Measurements from ENCODE around the gene DNAH10.
"Not testable (repeated sequence)": the region's sequence is repeated elsewhere in the genome, so short reads cannot be mapped to it uniquely, and the experiment has no call there.

Gene DNAH10

GRCh38 chr12:123936471-123936870 lies 174.4 kb downstream of the DNAH10 start:
- no peak for DNase-seq (ENCODE audit: low spot score)

GRCh38 chr12:123936956-123937706 lies 175.0 kb downstream of the DNAH10 start:
- DNase-seq (ENCODE audit: low spot score), result no peak

- no peak for DNase-seq (ENCODE audit: low spot score)
Measured at GRCh38 chr12:123937707-123938591, 175.8 kb downstream of the DNAH10 start.

- DNase-seq (ENCODE audit: low spot score), result no peak
Measured at GRCh38 chr12:123938679-123939480, 176.8 kb downstream of the DNAH10 start.

GRCh38 chr12:123939716-123940626 lies 177.9 kb downstream of the DNAH10 start:
- no peak for DNase-seq (ENCODE audit: low spot score)

GRCh38 chr12:123940627-123940966 lies 178.5 kb downstream of the DNAH10 start:
- DNase-seq (ENCODE audit: low spot score), result no peak

- DNase-seq (ENCODE audit: low spot score), result no peak
Measured at GRCh38 chr12:123941000-123941399, 178.9 kb downstream of the DNAH10 start.

- no peak for DNase-seq (ENCODE audit: low spot score)
Measured at GRCh38 chr12:123941624-123942237, 179.6 kb downstream of the DNAH10 start.

- no peak for DNase-seq (ENCODE audit: low spot score)
Measured at GRCh38 chr12:123942238-123942653, 180.1 kb downstream of the DNAH10 start.

GRCh38 chr12:123942911-123943648 lies 181.0 kb downstream of the DNAH10 start:
- DNase-seq (ENCODE audit: low spot score), result peak; percentile 66

GRCh38 chr12:123943816-123944215 lies 181.7 kb downstream of the DNAH10 start:
- DNase-seq (ENCODE audit: low spot score), result peak; percentile 50

- no peak for DNase-seq (ENCODE audit: low spot score)
Measured at GRCh38 chr12:123944696-123945095, 182.6 kb downstream of the DNAH10 start.

GRCh38 chr12:123945287-123946151 lies 183.4 kb downstream of the DNAH10 start:
- DNase-seq (ENCODE audit: low spot score), result no peak

GRCh38 chr12:123946152-123946515 lies 184.0 kb downstream of the DNAH10 start:
- DNase-seq (ENCODE audit: low spot score), result no peak

- not testable (repeated sequence) for DNase-seq (ENCODE audit: low spot score)
Measured at GRCh38 chr12:123946516-123947505, 184.7 kb downstream of the DNAH10 start.

- not testable (repeated sequence) for DNase-seq (ENCODE audit: low spot score)
Measured at GRCh38 chr12:123947531-123947930, 185.4 kb downstream of the DNAH10 start.

GRCh38 chr12:123948401-123948795 lies 186.3 kb downstream of the DNAH10 start:
- no peak for DNase-seq (ENCODE audit: low spot score)

Measured in D341Med (cell line).